GM12878 (cell line): ENCODE results near the gene CTDNEP1. TPM values are rescaled to one million over a fixed set of nuclear protein-coding genes. Genes with fewer than 3 reads are reported as not detected.

Experiments used
- CBX3 ChIP-seq: fragments of 200-600 bp; sonication (generic); IDR thresholded peaks from 2 replicates; pipeline ENCODE4 v1.6.1; 2016; ENCODE audit warnings: low read depth, borderline replicate concordance
- HDAC6 ChIP-seq: fragments of 200-600 bp; sonication (generic); IDR thresholded peaks from one replicate; pipeline ENCODE4 v1.8.0; 2017; ENCODE audit warnings: antibody characterized with exemption; ENCODE audit not compliant: unreplicated experiment
- MAX ChIP-seq: IDR thresholded peaks from 2 replicates; pipeline ENCODE4 v1.6.1; 2012; ENCODE audit warnings: low read depth, low read length, improper control_type of control experiment
- RAD21 ChIP-seq: IDR thresholded peaks from 2 replicates; pipeline ENCODE4 v1.6.1; 2011; ENCODE audit warnings: mild to moderate bottlenecking, low read depth, low read length, moderate library complexity; ENCODE audit not compliant: insufficient read depth
- REST ChIP-seq: IDR thresholded peaks from 2 replicates; pipeline ENCODE4 v1.6.1; 2012; ENCODE audit warnings: mild to moderate bottlenecking, low read depth, low read length
- SP1 ChIP-seq: IDR thresholded peaks from one replicate; pipeline ENCODE4 v1.6.1; 2011; ENCODE audit warnings: low read depth, low read length
- TCF3 ChIP-seq: IDR thresholded peaks from 2 replicates; pipeline ENCODE4 v1.6.1; 2012; ENCODE audit warnings: low read depth, mild to moderate bottlenecking, low read length, borderline replicate concordance; ENCODE audit not compliant: insufficient read depth
- ZBED1 ChIP-seq: IDR thresholded peaks from 2 replicates; pipeline ENCODE4 v1.6.1; 2016; ENCODE audit warnings: borderline replicate concordance
- ZNF207 ChIP-seq: fragments of 450-650 bp; IDR thresholded peaks from 2 replicates; pipeline ENCODE4 v1.6.1; 2014; ENCODE audit warnings: antibody characterized with exemption, mild to moderate bottlenecking, borderline replicate concordance
- polyA plus RNA-seq, 11 experiments: library from polyadenylated mRNA; depleted of rRNA in 4 of 11; unstranded in 6 of 11; stranded (reverse) in 5 of 11; fragments of >200 nt; fragmentation: Nextera tagmentation in 4 of 11; fragmentation: Illumina TruSeq in 1 of 11; extraction: Ambion mirVana in 4 of 11; extraction: Trizol in 1 of 11; gene quantifications; 1 replicate in 1 of 11; 2 replicates in 10 of 11; pipeline versions ENCODE4 v1.2.1 to v1.2.3, GENCODE V29; 2011 to 2016; ENCODE audit warnings: inconsistent platforms in 2 of 11, missing spikeins in 2 of 11, low read depth in 1 of 11
- total RNA-seq, 4 experiments: library from RNA; depleted of rRNA in 3 of 4; stranded (reverse); fragments of >200 nt in 3 of 4; fragmentation: Illumina TruSeq in 1 of 4; extraction: Trizol in 1 of 4; gene quantifications; 2 replicates each; pipeline versions ENCODE4 v1.2.1 to v1.2.3, GENCODE V29; 2013 to 2021

CTDNEP1 gene
- total and polyA plus RNA-seq, 10 of the 15 experiments (the other 5 are each of a cell fraction or from before 2014, with no cell fraction given): 23.7 to 176 (median 30.3) TPM

DNA sequence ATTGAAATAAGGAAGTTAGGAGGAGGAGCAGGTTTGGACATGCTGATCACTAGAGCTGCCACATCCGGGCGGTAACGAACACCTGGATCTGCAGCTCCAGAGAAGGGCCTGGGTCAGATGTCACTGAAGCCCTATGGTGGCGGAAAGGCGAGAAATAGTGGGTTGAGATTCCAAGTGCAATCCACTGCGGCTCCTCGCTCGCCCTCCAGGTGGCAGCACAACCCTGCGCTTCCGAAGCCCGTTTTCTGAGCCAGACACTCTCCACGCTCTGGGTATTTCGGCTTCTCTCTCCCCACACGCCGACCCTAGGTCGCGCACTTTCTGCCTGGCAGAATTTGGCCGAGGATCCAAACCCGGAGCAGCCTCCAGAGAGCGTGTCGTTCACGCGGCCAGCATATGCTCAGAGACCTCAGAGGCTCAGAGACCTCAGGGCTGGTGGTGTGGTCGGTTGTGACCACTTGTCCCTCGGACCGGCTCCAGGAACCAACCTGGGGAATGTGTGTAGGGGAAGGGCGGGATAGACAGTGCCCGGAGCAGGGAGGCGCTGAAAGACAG lies 29.1 kb upstream of the CTDNEP1 start (continued):
- no peak for TF ChIP-seq TCF3
- TF ChIP-seq RAD21: peak; percentile 90
- TF ChIP-seq ZBED1: no peak
- TF ChIP-seq REST: no peak
- peak; percentile 18 for TF ChIP-seq HDAC6
- TF ChIP-seq SP1: peak; percentile 57
- TF ChIP-seq CBX3: no peak
- TF ChIP-seq MAX: 0 out of 2 replicates have a peak, but pooled peaks have one; percentile 53
- peak; percentile 70 for TF ChIP-seq ZNF207
